GM12865 (cell line): ENCODE data around the gene SIN3A.
"Not testable (repeated sequence)": the region's sequence is repeated elsewhere in the genome, so short reads cannot be mapped to it uniquely, and the experiment has no call there.

Source experiments
- DNase-seq: peaks from one replicate; pipeline ENCODE4 v3.0.0; 2010; ENCODE audit warnings: low read depth
- H3K4me3 ChIP-seq: 2 replicates; pipeline ENCODE4 v1.5.1; 2011; ENCODE audit warnings: mild to moderate bottlenecking, low read depth, low read length, control low read depth
- TF ChIP-seq, protein P1 (sequence below): IDR thresholded peaks from 2 replicates; pipeline ENCODE4 v1.5.1; 2011; ENCODE audit warnings: low read length, control low read depth, low read depth, inconsistent platforms; ENCODE audit not compliant: insufficient read depth; ENCODE audit errors: missing control alignments

SIN3A gene

DNA sequence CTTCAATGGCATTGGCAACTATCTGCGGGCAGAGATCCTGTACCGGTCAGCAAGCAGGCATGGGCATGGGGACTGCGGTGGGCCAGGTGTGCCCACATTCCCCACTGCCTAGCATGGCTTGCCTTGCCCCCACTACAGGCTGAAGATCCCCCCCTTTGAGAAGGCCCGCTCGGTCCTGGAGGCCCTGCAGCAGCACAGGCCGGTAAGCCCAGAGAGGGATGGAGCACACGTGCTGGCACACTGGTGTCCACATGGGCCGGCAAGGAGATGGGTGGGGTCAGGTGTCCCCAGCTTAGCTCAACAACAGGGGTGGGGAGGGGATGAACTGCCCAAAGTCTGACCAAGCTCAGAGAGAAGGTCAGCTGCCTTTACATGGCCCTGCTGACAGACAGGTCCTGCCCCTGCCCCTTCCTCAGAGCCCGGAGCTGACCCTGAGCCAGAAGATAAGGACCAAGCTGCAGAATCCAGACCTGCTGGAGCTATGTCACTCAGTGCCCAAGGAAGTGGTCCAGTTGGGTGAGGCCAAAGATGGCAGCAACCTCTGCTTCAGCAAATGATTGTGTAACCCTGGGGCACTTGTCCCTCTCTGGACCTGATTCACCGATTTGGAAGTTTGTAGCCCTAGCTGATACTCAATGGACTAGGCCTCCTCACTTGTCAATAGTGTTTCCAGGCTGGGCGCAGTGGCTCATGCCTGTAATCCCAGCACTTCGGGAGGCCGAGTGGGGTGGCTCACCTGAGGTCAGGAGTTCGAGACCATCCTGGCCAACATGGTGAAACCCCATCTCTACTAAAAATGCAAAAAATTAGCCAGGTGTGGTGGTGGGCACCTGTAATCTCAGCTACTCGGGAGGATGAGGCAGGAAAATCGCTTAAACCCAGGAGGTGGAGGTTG lies 99.1 kb downstream of the SIN3A start:
- TF ChIP-seq, protein P1, sequence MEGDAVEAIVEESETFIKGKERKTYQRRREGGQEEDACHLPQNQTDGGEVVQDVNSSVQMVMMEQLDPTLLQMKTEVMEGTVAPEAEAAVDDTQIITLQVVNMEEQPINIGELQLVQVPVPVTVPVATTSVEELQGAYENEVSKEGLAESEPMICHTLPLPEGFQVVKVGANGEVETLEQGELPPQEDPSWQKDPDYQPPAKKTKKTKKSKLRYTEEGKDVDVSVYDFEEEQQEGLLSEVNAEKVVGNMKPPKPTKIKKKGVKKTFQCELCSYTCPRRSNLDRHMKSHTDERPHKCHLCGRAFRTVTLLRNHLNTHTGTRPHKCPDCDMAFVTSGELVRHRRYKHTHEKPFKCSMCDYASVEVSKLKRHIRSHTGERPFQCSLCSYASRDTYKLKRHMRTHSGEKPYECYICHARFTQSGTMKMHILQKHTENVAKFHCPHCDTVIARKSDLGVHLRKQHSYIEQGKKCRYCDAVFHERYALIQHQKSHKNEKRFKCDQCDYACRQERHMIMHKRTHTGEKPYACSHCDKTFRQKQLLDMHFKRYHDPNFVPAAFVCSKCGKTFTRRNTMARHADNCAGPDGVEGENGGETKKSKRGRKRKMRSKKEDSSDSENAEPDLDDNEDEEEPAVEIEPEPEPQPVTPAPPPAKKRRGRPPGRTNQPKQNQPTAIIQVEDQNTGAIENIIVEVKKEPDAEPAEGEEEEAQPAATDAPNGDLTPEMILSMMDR = no peak

DNA sequence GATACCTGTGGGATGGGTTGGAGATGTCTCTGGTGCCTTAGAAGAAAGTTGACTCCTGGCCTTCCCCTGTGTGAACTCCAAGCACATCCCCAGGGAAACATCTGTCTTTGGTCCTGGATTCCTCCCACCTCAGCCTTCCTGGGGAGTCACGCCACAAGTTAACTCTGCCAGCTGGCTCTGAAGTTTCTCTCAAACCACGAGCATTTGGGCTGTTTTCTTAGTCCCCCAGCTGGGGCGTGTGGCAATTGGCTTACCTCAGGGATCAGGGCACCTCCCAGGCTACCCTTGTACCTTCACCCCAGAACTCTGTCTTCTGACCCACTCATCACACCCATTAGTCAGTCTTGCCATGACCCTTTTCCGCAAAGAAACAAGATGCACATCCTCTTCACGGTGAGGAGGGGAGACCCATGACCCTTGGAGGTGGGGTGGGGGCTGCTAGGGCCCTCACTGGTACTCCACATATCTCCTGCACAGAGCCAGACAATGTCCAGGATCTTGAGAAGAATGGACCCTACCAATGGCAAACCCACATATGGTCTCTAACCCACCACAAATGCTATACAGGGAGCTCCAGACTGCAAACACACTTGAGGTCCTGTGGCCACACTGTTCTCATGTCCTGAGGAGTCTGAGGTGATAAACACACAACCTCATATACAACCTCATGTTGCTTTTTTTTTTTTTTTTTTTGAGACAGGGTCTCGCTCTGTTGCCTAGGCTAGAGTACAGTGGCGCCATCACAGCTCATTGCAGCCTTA lies 100.7 kb downstream of the SIN3A start:
- DNase-seq = no peak

More for the DNA sequence above, 99.1 kb downstream of the SIN3A start:
- no peak overlapping the region for H3K4me3 ChIP-seq
- DNase-seq = no peak

DNA sequence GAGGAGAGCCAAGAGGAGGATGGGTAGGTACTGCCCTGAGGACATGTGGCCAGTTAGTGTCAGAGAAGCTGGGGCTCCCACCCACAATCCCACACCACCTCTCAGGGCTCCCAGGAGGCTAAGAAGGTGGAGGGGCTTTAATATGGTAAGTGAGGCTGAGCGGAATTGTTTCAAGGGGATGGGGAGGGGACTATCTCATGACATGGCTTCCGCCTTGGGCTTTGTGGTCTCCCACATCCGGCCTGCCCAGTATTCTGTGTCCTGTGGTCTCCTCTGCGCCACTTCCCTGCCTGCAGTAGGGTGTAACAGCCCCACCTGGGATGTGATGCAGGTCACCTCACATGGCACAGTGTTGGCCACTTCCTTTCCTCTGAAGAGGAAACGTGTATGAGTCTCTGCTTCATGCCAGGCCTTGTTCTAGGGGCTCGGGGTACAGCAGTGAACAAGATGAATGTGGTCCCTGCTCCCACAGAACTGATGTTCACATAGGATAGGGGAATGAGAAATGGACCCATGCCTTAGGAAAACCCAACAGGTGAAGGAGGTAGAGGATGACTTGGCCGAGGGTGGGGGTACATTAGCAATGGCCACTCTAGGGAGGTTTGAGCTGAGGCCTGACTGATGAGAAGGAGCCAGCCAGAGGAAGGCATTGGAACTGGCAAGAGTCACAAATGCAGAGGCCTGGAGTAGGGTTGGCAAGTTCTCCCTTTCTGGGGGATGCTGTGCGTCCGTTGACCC lies 101.5 kb downstream of the SIN3A start:
- H3K4me3 ChIP-seq = no peak overlapping the region
- TF ChIP-seq, protein P1 = no peak
- DNase-seq = peak; percentile 87

More for the DNA sequence above, 100.7 kb downstream of the SIN3A start:
- H3K4me3 ChIP-seq = no peak overlapping the region
- TF ChIP-seq, protein P1 = no peak

DNA sequence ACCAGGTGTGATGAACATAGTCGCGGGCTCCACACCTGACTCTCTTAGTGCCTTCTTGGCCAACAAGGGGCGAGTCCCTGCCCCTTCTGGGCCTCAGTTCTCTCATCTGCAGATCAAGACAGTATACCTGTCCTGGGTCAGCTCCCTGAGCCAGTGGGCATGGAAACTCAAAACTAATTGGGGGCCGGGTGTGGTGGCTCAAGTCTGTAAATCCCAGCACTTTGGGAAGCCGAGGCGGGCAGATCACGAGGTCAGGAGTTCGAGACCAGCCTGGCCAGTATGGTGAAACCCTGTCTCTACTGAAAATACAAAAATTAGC lies 102.2 kb downstream of the SIN3A start:
- not testable (repeated sequence) for H3K4me3 ChIP-seq, DNase-seq

DNA sequence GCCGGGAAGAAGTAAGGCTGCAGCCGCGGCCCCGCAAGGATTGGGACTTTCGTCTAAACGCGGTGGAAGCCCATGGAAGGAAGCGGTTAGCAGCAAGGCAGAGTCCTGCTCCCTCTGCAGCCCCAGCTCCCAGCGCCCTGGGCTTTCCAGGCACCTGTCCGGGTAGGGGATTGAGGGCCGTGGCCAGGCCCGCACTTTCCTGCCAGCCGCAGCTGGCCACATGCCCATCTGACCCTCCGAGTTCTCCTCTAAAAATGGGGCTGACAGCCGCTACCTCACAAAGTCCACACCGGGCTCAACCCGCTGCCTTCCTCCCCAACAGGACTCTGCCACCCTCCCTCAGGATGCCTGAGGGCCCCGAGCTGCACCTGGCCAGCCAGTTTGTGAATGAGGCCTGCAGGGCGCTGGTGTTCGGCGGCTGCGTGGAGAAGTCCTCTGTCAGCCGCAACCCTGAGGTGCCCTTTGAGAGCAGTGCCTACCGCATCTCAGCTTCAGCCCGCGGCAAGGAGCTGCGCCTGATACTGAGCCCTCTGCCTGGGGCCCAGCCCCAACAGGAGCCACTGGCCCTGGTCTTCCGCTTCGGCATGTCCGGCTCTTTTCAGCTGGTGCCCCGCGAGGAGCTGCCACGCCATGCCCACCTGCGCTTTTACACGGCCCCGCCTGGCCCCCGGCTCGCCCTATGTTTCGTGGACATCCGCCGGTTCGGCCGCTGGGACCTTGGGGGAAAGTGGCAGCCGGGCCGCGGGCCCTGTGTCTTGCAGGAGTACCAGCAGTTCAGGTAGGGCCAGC lies 102.7 kb downstream of the SIN3A start:
- H3K4me3 ChIP-seq = no peak overlapping the region
- TF ChIP-seq, protein P1 = no peak

DNA sequence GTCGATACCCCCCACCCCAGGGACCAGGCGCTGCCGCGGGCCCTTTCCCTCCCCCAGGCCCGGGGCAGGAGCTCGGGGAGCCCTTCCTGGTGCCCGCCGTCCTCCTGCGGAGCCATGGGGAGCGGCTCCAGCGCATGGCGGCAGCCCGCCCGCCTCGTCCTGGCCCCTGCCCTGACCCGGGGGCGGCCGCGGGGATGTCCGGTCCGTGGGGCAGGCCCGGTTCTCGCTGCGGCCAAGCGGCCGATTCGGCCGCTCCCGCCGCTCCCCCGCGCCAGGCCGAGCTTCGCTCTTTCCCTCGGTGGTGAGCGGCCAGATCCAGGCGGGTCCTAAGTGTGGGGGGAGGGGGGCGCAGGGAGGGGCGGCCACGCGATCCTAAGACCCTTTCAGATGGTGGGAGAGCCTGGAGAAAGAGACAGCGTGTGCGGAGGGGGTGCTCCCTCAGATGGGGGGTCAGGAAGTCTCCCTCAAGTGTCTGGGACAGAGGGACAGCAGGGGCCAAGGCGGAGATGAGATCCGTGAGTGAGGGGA lies 103.4 kb downstream of the SIN3A start:
- H3K4me3 ChIP-seq = peak overlapping the region; percentile 47
- DNase-seq = peak; percentile 1
- TF ChIP-seq, protein P1 = no peak

More for the DNA sequence above, 102.7 kb downstream of the SIN3A start:
- no peak for DNase-seq
